HuH-7 (cell line): ENCODE results near the gene APBA2.
"Not testable (repeated sequence)": the region's sequence is repeated elsewhere in the genome, so short reads cannot be mapped to it uniquely, and the experiment has no call there.

Experiments
- DNase-seq: peaks from one replicate; pipeline ENCODE4 v3.0.0; 2011; ENCODE audit warnings: low spot score

Gene APBA2

DNA sequence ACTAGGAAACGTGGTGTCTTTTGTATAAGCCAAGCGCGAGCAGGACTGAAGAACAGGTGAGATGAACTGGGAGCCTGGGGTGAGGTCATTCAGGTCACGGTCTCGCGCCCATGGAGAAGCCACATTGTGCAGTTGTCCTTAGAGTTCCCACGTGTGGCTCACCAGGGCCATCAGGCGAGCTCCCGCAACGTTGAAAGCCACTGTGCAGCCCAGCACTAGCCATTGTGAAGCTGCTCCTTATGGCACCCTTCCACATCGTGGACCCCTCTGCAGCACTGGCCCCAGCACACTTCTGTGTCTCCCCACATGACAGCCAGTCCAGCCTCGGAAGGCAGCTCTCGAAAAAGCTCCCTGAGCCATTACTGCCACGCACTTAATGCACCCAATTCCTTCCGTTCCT, 7.6 kb upstream of the APBA2 start:
- no peak for DNase-seq

DNA sequence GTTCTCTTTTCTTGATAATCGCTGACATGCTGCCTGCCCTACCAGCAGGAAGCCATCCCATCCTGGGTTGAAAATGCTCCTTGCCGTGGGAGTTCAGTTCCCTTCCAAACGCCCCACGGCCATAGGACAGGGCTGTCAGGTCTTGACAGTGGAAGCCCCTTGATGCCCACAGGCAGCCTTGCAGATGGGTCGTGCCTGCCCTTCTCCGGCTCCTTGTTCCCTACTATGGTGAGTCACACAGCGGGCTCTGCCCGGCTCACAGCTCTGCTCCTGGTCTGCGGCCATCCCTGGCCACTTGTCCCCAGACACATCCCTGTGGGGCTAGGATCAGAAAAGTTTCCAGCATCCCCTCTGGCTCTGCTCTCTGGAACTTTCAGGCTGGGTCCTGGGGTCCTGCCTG, 6.2 kb upstream of the APBA2 start:
- no peak for DNase-seq

DNA sequence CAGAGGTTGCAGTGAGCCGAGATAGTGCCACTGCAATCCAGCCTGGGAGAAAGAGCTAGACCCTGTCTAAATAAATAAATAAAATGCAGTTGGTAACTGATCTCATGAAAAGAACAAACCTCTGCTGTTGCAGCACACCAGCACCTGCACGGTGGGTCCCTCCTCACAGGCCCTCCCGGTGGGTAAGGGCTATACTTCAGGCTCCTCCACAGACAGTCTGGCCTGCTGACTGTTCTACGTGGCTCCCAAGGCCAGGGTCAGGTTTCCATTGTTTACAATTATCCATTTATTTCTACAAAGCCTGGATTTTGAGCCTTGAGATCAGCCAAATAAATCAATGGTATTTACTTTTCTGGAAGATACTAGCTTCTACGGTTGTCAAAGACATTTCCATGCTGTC, 5.1 kb upstream of the APBA2 start:
- DNase-seq: no peak

DNA sequence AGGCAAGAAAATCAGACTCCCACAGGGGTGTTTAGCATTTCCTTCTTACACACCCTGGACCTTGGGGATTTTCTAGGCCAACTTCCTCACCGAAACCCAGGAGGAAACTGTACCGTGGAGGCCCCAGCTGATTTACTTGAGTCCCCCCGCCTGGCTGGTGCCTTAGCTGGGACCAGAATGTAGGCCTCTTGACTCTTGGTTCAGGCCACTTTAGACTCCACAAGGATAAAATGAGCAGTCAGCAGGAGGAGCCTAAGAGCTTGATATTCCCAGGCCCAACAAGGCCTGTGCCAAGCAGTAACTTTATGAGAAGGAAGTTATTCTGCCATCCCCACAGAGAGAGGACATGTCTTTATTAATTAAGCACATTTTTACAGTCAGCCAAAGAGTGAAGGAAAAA, 4.6 kb upstream of the APBA2 start:
- no peak for DNase-seq

DNA sequence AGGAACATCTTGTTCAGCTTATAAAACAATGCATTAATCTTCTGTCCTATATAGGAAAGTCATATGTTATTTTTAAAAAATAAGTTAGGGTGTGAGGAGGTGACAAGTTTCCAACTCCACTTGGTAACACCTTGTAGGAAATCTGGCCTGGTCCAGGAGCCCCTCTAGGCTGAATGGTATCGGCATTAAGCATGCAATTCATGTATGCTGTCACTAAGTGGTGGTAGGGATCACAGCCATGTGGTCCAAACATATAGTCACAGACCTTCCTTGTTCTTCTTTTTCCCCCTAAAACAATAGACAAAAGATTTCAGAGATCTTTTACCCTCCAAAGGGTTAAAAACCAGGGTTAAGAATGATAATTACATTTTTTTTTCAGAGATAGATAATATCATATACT, 4.2 kb upstream of the APBA2 start:
- DNase-seq: no peak

DNA sequence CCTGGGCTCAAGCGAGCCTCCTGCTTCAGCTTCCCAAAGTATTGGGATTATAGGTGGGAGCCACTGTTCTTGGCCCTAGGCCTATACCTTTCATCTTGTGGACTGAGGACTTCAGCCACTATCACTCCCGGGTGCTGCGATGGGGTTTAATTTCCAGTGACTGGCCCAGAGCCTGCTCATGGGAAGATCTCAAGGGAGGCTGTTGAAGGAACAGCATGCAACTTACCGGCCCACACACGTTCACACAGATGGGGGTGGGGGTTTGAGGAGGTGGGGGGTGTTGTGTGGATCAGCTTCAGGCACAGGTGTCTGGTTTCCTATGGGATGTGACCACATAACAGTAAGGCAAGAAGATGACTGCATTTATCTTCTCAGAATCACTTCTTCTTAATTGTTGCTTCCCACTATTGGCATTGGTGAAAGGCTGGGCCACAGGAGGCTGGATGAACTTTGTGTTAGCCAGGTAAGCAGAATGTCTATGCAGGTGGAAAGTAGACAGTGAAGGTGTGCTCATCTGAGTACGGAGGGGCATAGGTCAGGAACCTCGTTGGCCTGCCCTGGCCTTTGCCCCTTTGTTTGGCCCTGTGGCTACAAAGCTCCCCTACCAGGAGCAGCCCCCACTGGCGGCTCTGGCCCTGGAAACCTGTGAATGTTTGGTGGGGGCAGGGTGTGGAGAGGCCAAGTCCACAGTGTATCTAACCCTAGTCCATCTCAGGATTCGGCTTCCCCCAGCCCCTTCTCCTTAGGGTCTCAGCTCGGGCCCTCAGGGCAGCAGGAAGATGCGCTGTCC, 1.4 kb upstream of the APBA2 start:
- no peak for DNase-seq

DNA sequence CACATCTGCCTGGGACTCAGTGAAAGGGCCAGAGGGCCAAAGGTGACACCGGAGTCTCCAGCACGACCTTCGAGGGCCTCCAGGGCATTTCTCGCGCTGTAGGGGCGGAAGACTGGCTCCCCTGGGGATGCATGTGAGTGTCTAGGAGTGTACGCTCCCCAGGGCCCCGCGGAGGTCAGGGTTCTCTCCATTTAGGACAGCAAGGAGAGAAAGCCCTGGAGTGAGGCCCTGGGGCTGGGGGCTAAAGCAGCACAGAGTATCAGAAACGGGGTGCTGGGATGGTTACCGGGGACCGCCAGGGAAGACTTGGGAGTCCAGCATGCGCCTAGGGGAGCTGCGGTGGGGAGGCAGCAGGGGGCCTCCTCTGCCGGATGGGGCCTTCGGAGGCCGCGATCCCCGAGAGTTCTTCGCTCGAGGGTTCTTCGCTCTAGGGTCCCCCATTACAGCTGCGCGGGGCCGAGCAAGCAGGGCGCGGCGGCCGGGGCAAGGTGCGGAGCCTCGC, 595 bp upstream of the APBA2 start:
- DNase-seq: no peak

DNA sequence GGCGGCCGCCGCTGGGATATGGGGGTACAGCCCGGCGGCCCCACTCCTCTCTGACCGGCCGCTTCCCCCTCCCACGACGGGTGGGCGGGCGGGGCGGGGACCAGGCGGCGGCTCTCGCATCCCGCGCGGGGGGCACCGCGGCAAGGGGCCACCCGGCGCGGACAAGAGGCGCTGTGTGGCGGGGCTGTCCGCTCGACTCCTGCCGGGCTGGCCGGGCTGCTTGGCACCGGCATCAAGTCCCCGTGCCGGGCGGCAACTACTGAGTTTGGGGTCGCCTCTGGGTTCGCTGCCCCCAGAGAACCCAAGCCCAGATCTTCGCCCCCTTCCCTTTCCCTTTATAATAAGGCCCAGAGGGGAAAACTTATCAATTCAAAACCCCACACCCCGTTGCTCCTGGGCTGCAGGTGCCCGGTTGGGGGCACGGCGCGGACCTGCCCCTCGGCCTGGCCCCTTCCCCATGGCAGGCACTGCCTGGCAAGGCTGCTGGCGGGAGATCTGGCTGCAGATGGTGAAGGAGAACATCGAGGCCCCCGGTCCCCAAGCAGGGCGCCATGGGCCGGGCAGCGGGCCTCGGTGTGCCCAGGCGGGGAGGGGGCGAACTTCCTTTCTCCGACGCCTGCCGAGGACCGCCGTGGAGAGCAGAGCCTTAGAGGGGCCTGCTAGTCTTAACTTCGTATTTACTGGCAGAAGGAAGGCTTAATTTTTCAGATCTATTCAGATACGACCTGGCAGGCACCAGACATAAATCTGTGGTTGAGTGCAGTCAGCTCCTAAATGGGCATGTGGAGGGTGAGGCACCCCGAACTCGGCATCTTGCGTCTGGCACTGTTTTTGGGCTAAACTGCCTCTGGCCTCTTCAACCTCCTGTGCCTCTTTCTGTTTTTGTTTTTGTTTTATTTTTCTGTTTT, 911 bp downstream of the APBA2 start:
- no peak for DNase-seq

DNA sequence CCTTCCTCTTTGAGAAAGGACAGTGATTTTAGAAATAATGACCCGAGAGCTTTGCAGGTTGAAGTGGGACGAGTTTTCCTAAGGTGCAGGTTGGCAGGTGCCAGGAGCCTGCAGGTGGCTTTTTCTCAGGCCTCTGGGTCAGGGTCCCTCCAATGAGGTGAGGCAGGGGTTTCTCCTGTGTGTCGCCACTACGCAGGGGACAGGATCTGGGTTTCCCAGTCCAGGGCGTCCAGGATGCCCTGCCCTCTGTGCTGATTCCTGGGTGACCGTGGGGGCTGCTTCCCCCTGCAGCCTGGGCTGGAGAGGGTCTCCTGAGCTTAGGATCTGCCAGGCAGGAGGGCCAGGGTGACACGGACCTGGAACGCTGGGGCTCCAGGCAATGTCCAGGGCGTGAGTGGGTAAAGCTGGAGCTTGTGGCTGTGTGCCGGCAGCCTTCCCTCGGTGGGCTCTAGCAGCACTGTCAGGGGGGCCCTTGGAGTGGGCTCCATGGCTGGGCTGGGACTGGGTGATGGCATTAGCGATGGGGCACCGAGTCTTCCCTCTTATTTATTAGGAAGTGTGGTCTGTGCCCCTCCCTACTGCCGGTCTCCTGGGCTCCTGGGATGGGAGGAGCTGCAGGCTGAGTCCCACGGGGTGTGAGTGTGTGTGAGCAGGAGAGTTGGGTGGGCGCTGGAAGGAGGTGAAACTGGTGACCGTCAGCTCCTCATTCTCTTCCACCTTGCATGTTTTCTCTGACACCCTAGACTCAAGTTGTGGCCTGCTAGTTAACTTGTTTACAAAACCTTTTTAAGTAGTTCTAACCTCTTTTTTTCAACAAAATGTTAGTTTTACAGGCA, 1.8 kb downstream of the APBA2 start:
- no peak for DNase-seq

DNA sequence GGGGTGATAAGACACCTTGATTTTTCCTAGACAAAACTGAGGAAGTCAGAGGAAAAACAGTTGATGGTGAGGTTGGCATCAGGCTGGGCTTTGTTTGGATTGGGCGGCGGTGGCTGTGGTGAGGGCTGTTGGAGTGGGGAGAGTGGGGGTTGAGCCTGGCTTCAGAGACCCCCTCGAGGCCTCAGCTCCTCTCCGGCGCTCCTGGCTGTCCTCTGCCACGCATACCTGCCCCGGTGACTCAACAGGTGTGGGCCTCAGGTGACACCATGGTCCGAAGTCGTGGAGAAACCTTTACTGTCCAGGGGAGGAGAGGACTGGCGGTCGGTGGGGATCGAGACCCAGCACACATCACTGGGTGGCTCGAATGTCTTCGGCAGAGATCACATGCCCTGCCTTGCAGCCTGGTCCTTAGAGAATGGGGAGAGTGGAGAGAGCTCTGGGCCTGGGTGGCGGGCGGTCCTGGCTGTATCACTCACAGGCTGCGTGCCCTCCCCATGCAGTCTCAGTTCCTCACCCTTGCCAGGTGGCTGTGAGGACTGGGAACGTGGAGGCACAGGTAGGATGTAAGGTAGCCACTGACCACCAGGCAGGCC, 2.6 kb downstream of the APBA2 start:
- no peak for DNase-seq

DNA sequence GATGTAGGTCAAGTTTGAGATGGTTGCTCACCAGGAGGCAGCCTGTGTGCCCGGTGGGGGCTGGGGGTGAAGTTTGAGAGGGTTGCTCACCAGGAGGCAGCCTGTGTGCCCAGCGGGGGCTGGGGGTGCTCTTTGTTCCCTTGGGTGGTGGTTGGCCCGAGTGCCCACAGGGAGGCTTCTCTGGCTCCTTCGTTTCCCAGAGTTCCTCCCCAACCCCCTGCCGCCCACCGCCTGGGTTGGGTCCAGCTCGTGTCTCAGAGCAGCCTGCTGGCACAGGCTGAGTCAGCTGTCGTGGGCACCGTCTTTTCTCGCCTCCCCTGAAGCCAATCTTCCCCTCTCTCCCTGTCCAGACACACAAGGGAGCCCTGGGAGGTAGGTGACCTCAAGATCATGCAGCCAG, 3.1 kb downstream of the APBA2 start:
- no peak for DNase-seq

DNA sequence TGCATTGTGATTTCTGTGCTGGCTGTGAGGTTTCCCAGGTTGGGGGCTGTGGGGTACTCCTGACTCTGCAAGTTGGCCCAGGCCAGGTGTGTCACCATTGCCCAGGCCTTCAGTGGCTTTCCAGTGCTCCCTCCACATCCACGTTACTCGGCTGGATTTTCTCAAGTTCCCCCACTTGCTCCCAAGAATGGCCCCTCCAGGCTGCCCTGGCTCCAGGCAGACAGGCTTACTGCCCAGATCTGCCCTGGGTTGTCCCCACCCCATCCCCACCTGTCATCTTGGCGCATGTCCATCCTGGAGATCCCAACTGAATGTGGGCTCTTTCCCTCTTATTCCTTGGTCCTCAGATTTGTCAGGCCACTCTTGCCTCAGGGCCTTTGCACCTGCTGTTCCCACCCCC, 3.6 kb downstream of the APBA2 start:
- DNase-seq: no peak

DNA sequence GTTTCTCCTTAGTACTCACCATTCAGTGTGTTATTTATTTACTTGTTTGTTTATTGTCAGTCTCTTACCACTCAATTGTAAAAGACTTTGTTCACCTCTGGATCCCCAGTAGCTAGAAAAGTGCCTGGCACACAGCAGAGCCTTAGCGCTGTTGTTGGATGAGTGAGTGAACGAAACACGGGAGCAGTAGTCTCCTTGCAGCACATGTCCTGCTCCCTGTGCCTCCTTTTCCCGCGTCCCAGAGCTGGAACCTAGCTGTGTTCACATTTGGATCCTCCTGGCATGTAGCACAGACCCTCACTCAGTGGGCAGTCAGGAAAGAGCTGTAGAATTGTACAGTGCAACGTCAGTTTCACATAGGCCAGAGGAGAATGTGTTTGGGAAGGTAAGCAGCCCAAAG, 4.1 kb downstream of the APBA2 start:
- DNase-seq: not testable (repeated sequence)

DNA sequence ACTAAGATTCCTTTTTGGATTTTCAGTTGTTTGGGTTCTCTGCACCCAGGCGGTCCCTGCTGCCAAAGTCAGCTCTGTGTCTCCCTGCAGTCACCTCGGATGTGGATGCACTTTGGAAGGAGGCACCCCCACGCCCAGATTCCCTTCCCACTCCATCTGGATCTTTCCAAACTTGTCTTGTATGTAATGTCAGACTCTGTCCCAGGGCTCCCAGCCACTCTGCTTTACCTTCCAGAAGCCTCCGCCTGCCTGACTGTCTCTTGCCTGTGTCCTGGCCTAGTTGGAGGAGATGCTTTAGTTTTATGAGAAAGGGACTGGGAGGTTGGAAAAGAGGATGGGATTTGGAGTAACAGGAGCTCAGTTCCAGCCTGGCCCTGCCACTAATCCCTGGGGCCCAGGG, 4.5 kb downstream of the APBA2 start:
- not testable (repeated sequence) for DNase-seq

DNA sequence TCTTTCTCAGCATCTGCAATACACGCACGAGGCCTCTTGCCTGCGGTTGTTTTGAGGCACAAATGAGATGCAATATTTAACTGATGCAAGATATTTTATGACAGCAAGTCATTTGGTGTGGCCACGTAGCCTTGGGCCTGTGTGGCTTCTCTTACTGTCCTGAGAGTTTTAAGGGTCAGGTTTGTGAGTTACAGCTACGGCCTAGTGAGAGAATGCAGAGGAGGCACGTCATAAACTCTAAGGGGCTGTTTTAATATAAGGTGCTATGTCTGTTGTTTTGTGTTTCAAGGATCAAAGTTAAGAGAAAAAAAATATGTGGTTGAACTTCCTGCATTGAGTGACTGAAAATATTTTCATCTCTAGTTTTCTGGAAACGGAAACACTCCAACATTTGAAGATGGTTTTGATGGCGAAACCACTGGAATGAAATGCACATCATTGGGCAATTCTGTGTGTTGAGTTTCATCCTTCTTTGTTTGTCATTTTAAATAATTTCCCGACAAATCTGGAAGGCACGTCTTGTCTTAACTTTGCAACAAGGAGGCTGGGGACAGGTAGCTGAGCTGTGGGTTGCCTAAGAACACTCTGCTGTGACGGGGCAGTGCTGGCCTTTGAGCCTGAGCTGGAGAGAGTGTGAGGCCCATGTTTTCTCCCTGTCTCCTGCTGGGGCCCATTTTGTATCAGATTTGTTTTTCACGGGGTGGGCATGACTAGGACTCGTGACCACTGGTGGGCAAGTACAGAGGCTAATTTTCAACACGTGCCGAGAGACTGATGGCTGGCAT, 5.1 kb downstream of the APBA2 start:
- no peak for DNase-seq

DNA sequence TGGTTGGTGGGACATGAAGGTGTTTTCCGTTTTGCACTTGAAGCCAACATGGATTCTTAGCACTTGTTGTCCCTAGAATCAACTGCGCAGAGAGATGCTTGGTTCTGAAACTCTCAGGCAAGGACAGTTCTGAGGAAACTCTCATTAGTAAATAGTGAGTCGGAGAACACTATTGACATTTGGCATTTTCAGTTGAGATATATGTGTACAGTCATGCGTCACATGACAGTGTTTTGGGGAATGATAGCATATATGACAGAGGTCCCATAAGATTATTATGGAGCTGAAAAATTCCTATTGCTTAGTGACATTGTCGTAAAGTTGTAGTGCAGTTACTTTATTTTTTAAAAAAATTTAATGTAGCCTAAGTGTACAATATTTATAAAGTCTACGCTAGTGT, 5.8 kb downstream of the APBA2 start:
- no peak for DNase-seq

DNA sequence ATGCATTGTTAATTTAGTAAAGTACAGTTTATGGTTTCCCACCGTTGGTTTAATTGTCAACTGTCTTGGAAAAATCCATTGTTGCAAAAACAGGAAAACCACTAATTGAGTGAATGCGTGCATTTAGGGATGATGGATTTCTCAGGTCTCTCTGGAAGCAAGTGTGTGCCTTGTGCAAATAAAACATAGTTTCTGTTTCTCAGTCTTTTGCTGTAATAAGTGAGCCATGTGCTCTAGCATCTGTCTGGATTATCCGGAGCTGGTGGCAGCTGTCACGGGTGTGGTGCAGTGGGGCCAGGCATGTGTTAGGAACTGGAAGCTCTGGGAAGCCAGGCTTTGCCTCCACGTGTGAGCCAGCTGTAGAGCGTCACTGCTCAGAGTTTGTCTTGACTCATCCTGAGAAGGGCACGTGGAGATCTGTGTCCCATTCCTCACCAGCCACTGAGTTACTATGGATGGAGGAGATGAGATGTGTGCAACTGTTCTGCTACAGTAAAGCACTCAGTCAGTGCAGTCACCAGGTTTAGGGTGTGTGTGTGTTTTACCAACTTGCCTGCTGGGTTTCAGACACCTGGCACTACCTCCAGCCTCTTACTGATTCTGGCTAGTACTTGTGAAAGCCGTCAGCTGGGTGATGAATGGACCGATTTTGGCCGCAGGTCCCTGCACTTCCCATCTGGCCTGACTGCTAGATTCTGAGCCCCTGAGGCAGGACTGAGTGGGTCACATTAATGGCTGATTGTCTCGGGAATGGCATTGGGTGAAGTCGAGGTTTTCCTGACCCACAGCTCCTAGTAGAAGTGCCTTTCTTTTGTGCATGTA, 7.2 kb downstream of the APBA2 start:
- no peak for DNase-seq

DNA sequence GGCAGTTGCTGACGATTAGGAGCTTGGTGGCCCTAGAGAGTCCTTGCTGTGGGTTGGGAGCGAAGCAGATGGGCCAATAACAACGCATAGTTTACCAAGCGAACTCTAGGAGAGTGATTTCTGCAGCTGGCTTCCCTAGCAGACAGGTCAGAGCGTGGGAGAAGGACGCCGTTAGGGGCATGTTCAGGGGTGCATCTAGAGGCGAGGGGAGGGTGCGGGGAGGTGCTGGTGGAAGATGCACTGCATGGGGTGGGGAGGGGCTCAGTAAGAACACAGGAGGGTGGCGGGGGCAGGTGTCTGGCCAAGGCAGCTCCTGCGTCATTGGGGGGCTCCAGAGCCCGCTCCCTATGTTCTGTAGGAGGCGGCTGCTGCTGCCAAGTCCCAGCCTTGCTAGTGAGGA, 8.9 kb downstream of the APBA2 start:
- DNase-seq: no peak

DNA sequence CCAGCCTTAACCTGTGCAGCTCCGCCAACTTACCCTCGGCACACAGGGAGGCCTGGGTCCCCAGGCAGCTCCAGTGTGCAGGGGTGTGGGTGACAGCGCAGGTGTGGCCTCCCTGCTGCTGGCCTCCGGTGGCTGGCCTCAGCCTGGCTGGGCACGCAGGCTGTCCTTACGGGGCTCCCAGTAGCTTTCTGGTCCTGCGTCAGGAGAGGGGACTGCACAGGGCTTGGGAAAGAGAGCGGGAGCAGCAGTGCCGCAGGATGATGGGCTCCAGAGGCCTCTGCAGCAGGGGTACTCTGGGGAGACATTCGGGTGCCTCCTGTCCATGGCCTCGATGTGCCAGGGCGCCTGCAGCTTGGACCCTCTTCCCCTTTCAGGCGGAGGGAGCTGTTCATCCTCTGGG, 9.4 kb downstream of the APBA2 start:
- no peak for DNase-seq

DNA sequence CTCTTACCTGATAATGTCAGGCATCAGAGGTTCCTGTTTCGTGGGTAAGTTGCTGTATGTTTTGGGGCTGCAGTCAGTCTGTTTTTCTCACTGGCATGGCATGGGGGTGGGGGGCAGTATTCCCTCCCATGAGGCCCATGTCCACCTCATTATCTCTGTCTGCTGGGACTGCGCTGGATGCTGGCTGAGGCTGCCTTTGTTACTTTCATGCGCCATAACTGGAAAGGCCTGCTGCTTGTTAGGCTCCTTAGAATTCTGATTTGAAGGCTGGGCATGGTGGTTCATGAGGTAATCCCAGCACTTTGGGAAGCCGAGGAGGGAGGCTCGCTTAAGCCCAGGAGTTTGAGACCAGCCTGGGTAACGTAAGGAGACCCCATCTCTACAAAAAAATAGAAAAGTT, 9.8 kb downstream of the APBA2 start:
- no peak for DNase-seq
